HG02884 (cell line): Measurements from ENCODE around the gene LATS1.
A peak's percentile ranks its signal among the peaks of the same experiment; 100 is the strongest.
"Not testable (repeated sequence)": the region's sequence is repeated elsewhere in the genome, so short reads cannot be mapped to it uniquely, and the experiment has no call there.

Experiments
- ATAC-seq: cut with Tn5 transposase; IDR thresholded peaks from one replicate; pipeline ENCODE4 v1.9.1; 2021; ENCODE audit warnings: mild to moderate bottlenecking, moderate library complexity; ENCODE audit not compliant: unreplicated experiment

The LATS1 gene

DNA sequence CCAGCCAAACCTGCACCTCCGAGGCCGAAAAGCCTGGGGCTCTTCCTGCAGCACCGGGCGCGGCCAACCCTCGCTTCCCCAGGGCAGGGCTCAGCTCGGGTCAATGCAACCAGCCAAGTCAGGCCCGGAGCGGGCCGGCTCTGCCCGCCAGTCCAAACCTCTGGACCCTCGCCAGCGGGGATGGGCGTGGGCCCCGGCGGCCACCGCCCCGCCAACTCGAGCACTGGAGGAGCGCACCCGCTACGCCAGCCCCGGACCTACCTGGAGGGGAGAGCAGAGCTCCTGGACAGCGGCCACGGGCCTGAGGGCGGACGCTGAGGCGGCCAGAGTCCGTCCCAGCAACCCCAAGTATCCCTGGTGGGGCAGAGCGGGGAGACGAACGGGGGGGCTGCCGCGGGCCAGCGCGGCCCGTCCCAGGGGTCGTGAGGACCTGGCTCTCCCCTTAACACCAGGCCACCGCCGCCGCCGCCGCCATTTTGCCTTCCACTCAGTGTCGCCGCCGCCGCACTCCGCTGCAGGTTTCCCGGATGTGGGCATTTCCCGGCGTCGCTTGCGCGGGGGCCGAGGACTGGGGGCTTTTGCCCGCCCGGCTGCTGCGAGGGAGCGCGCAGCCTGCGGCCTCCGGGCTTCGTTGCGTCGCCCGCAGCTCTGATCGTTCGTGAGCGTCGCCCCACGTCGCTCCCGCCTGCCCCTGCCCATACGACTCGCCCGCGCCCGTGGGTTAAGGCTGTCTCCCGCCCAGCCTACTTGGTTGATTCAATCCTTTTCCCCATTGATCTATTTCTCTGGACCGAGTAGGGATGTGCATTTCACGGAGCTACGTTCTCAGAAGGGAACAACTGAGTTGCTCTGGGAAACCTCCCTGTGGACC, at the start of gene LATS1:
LATS1 (minus strand) TSS at position 514 of the 871 bp plus-strand sequence. CDS start 15,975 bp downstream, outside the sequence.
- ATAC-seq, result peak; percentile 79

DNA sequence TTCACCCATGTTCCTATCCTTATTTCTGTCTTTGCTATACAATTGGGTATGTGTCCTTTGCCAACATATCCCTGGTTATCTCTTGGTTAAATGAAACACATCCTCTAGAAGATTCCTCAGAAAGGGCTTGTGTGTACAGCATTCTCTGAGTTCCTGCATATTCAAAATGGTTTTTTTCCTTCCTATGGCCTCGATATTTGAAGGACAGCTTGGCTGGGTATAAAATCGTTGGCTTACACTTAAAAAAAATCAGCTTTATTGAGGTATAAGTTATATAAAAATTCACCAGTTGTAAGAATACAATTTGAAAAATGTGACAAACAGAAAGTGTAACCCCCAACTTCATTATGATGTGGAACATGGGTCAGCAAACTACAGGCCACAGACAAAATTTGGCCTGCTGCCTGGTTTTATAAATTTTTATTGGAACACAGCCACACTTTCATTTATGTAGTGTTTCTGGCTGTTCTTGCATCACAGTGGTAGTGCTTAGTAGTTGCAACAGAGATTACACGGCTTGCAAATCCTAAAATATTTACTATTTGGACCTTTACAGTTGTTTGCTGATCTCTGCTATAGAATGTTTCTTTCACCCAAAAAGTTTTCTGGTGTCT, 48.4 kb upstream of the LATS1 start:
- no peak for ATAC-seq

DNA sequence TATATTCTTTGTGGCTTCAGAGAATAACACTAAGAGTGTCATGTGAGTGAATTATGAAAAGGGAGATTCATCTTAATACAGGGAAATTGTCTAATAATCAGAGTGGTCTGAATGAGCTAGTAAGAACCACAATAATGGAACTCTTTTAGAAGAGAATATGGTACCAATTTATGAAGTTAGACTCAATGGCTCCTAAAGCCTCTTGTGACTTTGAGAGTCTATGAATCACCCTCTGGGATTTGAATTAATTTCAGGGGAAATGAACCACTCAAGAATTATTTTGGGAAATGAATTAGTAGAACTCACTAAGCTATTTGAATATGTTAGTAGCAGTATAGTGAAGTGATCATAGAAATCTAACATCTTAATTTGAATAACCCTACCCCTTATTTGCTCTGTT, 46.0 kb upstream of the LATS1 start:
- ATAC-seq, result no peak

DNA sequence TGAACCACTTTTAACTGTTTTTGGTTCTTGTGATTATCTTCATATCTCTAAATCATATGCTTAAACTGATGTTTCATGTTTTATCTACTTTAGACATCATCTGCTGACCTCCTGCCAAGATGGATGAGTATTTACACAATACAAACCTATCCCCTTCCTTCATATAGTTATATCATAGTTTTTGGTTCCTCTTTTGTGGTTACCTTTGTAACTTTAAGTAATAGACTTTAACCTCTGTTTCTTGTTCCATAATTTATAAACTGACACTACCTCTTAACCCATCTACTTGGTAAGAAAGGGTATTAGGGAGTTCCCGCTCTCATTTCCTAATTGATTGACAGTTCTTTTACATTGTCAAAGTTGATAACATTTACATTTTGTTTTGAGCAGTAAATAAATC, 43.5 kb upstream of the LATS1 start:
- peak; percentile 98 for ATAC-seq

DNA sequence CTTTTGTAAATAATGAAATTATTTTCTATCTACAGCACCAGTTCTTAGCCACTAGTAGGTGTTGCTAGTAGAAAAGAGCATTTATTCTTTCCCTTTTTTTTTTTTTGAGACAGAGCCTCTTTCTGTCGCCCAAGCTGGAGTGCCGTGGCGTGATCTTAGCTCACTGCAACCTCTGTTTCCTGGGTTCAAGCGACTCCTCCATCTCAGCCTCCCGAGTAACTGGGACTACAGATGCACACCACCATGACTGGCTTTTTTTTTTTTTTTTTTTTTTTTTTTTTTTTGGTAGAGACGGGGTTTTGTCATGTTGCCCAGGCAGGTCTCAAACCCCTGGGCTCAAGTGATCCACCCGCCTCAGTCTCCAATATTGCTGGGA, 38.3 kb upstream of the LATS1 start:
- ATAC-seq, result no peak

DNA sequence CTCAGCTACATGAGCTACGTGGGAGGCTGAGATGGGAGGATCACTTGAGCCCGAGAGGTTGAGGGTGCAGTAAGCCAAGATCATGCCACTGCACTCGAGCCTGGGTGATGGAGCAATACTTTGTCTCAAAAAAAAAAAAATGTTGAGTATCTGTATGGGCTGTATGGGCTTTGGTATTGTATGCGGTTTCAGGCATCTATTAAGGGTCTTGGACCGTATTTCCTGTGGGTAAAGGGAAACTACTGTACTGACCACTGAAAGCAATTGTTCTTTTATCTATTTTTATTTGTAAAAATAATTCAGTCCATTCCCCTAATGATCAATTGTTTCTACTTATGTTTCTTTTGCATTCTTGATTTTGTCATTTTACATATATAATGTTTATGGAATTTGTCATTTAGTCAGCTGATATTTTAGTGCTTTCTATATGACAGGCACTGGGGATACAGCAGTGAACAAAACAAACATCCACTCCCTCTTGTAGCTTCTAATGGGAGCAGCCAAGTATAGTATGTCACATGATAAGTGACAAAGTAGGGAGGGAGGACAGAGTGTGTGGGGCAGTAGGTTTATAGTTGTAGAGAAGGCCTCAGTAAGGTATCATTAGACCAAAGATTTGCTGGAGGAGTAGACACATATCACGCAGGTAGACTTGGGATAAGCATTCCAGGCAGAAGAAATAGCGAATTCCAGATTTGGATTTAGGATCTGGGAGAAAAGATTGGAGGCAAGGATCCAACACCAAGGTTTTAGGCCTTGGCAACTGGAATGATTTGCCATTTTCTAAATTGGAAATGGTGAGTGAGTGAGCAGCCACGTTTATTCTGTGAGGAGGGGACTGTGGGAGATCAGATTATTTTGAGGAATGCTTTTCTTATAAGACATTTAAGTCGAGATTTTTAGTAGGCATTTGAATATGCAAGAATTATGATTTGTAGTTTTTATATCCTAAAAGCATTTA, 37.7 kb upstream of the LATS1 start:
- ATAC-seq, result peak; percentile 72

DNA sequence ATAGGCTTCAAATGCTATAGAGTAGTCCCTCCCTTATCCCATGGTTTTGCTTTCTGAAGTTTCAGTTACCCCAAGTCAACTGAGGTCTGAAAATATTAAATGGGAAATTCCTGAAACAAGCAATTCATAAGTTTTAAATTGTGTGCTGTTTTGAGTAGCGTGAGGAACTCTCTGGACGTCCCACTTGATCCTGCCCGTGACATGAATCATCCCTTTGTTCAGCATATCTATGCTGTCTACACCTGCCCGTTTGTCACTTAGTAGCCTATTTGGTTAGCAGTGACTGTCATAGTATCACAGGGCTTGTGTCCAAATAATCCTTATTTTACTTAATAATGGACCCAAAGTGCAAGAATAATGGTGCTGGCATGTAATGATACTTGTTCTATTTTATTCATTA, 36.6 kb upstream of the LATS1 start:
- no peak for ATAC-seq

DNA sequence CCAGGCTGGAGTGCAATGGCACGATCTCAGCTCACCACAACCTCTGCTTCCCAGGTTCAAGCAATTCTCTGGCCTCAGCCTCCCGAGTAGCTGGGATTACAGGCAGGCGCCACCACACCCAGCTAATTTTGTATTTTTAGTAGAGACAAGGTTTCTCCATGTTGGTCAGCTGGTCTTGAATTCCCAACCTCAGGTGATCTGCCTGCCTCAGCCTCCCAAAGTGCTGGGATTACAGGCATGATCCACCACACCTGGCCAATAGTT, 35.4 kb upstream of the LATS1 start:
- not testable (repeated sequence) for ATAC-seq

DNA sequence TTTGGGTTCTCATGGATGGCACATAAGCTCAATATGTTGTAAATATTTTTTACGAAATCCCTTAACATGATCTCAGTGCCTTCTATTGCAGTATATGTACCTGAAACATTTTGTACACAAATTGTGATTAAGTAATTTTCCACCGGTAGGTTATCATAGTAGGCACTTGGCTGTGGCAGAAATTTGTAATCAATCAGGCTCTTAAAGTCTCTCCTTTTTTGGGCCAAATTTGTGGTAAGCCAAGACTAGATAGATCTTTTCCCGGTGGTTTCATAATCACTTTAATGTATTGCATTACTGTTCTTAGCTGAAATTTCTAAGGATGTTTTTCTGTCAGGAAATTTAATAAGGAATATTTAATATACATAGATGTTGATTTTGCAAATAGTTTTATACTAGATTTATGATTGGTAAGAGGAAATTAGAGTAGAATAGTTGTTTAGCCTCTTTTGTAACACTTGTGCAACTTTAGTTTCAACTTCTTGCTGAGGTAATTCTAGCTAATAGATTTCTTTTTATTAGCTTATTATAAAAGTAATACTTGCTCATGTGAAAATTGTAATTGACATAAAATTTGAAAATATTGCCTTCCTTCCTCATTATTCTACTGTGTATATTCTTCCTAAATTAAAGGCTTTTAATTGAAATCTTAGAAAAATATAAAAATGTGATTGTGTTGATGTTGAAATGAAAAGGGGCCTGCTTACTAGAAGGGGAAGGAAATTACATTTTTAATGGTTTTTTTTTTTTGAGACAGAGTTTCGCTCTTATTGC, 34.9 kb upstream of the LATS1 start:
- ATAC-seq, result no peak

DNA sequence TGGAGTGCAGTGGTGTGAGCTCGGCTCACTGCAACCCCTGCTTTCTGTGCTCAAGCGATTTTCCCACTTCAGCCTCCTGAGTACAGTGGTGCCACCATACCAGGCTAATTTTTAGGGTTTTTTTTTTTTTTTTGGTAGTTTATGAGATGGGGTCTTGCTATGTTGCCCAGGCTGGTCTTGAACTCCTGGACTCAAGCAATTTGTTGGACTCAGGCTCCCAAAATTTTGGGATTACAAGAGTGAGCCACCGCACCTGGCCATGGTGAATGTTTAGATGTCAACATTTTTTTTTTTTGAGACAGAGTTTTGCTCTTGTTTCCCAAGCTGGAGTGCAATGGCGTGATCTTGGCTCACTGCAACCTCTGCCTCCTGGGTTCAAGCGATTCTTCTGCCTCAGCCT, 34.0 kb upstream of the LATS1 start:
- not testable (repeated sequence) for ATAC-seq

DNA sequence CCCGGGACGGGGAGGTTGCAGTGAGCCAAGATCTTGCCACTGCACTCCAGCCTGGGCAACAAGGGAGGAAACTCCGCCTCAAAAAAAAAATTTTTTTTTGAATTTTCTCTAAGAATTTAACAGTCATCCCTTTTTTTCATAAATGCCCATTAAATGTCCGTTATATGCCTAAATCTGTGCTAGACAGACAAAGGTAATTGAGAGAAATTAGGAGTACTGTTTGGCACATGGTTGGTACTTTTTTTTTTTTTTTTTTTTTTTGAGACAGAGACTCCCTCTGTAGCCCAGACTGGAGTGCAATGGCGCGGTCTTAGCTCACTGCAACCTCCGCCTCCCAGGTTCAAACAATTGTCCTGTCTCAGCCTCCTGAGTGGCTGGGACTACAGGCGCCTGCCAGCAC, 33.3 kb upstream of the LATS1 start:
- no peak for ATAC-seq

DNA sequence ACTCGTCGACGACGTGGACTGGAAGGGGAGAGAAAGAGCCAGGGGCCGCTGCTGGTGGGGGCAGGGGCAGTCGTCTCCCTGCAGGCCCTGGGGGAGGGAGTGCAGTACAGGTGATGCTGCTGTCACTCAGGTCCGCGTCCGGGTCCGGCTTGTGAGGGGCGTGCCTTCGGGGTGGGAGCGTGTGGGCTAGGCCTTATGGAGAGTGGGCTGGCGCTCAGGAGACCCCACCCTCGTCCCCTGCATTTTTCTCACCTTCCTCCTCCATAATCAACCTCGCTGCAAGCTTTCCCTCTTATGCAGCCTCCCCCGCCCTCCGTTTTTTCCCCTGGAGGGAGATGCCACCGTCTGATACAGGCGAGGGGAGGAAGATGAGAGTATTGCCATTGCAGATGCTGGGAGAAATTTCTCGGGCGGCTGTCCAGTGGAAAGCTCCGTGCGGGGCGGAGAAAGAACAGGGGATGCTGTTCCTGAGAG, 32.3 kb upstream of the LATS1 start:
- peak; percentile 29 for ATAC-seq

DNA sequence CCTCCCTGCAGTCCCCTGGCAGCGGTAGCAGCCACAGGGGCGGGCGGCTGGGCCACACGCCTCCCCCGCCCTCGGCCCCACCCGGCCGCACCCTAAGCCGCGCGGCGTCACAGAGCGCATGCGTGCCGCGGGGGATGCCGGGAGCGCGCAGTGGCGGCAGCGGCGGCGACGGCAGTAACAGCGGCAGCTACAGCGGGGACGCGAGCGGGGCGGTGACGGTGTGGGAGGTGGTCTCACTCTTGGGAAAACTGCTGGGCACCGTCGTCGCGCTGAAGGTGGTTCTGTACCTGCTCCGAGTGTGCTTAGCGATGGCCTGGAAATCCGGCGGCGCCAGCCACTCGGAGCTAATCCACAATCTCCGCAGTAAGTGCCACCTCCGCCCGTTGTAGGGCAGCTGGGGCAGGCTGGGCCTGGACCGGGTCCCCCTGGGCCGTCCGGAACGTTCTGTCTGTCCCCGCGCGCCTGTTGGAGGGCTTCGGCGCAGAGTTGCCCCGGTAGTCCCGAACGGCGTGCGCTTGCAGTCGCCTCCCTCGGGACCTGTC, 31.8 kb upstream of the LATS1 start, which contains the start of gene PCMT1:
PCMT1 (plus strand) TSS at position 148 of the 542 bp plus-strand sequence; CDS start at position 309, 161 bp downstream.
- peak; percentile 77 for ATAC-seq

DNA sequence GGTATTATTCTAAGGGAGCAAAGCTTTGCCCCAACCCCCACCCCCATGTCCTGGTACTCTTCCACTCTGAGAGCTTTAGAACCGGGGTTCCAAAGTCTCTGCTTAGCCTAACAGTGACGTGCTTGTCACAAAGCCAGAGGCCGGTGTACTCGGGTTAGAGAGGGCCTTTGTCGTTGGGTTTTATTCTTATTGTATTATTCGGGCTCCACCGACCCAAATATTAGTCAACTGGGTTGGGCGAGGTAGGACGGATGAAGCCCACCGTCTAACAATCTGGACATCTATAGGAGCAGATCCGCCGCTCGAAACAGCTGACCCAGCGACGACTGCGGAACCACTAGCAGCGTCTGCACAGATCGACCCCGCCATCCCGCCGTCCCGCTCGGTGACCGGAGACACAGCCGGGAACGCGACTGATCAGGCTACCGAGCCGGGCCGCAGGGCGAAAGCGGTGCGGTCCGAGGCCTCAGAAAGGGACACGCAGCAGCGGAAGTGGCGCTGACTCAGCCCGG, 31.2 kb upstream of the LATS1 start:
- not testable (repeated sequence) for ATAC-seq

DNA sequence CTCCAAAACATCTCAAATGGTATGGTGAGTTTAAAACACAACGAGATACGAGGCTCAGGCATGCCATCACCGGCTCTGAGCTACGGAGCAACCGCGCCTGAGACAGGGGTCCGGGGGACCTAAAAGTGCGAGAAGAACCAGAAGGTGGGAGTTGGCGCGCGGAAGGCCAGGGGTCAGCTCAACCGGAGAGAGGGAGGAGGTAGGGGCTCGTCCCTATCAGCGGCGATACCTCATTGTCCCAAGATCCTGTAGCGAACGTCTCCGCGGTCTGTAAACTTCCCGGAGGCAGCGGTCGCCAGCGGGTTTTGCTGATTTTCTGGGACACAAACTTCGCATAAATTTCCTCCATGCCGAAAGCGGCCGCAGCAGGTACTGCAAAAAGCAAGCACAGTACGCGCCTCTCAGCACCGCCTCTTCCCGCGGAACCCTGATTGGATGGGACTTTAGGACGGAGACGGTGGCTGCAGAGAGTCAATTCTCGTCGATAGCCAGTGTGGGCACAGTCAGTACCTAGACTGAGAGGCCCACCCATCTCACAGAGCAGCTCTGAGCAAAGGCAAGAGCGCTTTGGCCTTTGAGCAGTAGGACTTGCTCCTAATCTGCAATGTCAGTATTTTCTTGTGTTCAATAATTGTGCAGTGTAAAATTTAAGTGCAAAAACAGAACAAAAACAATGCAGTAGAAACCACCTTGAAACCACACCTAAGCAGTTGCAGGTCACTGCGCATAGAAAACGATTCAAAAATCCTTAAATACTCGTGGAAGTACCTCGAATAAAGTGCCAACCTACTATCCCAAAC, 28.4 kb upstream of the LATS1 start, which contains the start of gene NUP43:
NUP43 (minus strand) TSS at position 383 of the 800 bp plus-strand sequence; CDS start at position 349, 34 bp downstream.
- peak; percentile 53 for ATAC-seq

DNA sequence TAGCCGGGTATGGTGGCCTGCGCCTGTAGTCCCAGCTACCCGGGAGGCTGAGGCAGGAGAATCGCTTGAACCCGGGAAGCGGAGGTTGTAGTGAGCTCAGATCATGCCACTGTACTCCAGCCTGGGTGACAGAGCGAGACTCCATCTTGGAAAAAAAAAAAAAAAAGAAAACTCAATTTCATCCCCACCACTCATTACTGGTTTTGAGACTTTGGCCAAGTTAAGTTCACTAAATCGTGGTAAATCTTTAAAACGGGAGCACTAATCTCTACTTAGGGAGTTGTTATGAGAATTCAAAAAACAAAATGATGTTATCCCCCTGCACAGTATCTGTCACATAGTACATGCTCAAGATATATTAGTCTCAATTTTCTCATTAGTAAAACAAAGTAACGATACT, 27.4 kb upstream of the LATS1 start:
- not testable (repeated sequence) for ATAC-seq

DNA sequence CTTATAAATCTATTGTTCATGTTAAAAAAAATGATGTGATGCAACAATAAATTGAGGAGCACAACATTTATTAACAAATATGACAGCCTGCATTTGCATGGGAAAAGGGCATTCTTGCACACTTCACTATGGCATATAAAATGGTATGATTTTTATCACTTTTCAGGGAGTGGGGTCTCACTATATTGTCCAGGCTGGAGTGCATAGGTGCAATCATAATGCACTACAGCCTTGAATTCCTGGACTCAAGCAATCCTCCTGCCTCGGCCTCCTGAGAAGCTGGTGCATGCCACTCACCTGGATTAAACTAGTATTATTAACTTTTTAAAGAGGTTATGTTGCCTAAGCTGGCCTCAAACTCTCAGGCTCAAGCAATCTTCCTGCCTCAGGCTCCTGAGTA, 17.0 kb upstream of the LATS1 start:
- ATAC-seq, result no peak

DNA sequence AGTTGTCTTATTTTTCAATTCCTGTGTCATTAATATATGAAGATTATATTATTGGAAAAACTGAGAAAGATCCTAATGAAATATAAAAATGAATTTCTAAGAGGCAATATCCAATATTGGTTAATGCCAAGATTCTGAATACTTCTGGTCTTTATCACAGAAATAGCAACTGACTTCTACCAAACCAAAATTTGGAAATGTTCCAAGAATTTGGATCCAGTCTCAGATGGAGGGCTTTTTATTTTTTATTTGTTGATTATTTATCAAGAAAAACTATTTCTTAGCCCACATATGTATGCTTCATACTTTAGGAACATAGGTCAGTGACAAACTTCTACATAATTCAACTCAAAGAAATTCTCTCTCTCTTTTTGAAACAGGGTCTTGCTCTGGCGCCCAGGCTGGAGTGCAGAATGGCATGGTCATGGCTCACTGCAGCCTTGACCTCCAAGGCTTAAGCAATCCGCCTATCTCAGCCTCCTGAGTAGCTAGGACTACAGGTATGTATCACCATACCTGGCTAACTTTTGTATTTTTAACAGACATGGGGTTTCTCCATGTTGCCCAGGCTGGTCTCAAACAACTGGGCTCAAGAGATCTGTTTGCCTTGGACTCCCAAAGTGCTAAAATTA, 15.3 kb upstream of the LATS1 start:
- no peak for ATAC-seq

DNA sequence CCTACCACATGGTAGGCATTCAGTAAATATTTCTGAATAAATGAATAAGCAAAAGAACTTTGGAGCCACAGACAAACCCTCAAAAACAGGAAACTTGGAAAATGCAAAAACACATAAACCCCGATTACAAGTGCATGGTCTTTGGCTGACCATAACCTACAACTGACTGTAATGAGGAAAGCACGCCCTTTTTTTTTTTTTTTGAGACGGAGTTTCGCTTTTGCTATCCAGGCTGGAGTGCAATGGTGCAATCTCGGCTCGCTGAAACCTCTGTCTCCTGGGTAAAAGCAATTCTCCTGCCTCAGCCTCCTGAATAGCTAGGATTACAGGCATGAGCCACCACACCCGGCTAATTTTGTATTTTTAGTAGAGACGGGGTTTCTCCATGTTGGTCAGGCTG, 11.9 kb upstream of the LATS1 start:
- ATAC-seq, result no peak
